Stomach (tissue), 9 donors: ENCODE measurements around the gene NEMF. TPM values are rescaled to one million over a fixed set of nuclear protein-coding genes. Genes with fewer than 3 reads are reported as not detected.
"Not testable (repeated sequence)": the region's sequence is repeated elsewhere in the genome, so short reads cannot be mapped to it uniquely, and the experiment has no call there.

Experiments
- DNase-seq, 2 donors: peaks; one replicate each; pipeline versions ENCODE4 v3.0.0 to v3.0.0-alpha.2; 2013 to 2019
- H3K27ac ChIP-seq, 5 donors: fragments of 200-600 bp in 4 of 5; sonication (generic) in 4 of 5; one replicate each; pipeline ENCODE4 v1.5.1; 2013 to 2019; ENCODE audit warnings: mild to moderate bottlenecking in 1 of 5, moderate library complexity in 1 of 5
- H3K27me3 ChIP-seq, 3 donors: fragments of 200-600 bp; sonication (generic); one replicate each; pipeline ENCODE4 v1.5.1; 2017 to 2019; ENCODE audit warnings: mixed run types in 1 of 3
- H3K36me3 ChIP-seq, 4 donors: fragments of 200-600 bp; sonication (generic); 1 replicate in 3 of 4; 2 replicates in 1 of 4; pipeline ENCODE4 v1.5.1; 2016 to 2019
- H3K4me1 ChIP-seq, 4 donors: fragments of 200-600 bp; sonication (generic); one replicate each; pipeline ENCODE4 v1.5.1; 2016 to 2019
- H3K4me3 ChIP-seq, 4 donors: fragments of 200-600 bp; sonication (generic) in 3 of 4; one replicate each; pipeline ENCODE4 v1.5.1; 2016 to 2019; ENCODE audit warnings: mild to moderate bottlenecking in 1 of 4
- H3K9me3 ChIP-seq, 4 donors: fragments of 200-600 bp; sonication (generic); one replicate each; pipeline ENCODE4 v1.5.1; 2016 to 2019
- CTCF ChIP-seq, 7 experiments: fragments of 450-650 bp in 4 of 7; fragments of 200-600 bp in 3 of 7; sonication (generic) in 3 of 7; IDR thresholded peaks; one replicate each; pipeline ENCODE4 v1.5.1; 2016 to 2019; ENCODE audit warnings: antibody characterized with exemption in 7 of 7, control low read depth in 2 of 7, mild to moderate bottlenecking in 1 of 7
- EP300 ChIP-seq: sonication (generic); formaldehyde crosslinking; IDR thresholded peaks from one replicate; pipeline ENCODE4 v1.6.1; 2017; ENCODE audit warnings: antibody characterized with exemption
- POLR2A ChIP-seq, 4 donors: fragments of 450-650 bp; IDR thresholded peaks; one replicate each; pipeline ENCODE4 v1.6.1; 2016; ENCODE audit warnings: antibody characterized with exemption in 4 of 4, control low read depth in 2 of 4, mild to moderate bottlenecking in 1 of 4, moderate library complexity in 1 of 4
- POLR2AphosphoS5 ChIP-seq, 3 donors: sonication (generic); formaldehyde crosslinking; IDR thresholded peaks; one replicate each; pipeline ENCODE4 v1.6.1; 2016; ENCODE audit warnings: antibody characterized with exemption in 3 of 3
- WGBS, 5 donors: extraction: QIAGEN DNeasy Blood & Tissue Kit in 3 of 5; methylation state at CpG; one replicate each; pipeline versions ENCODE4 v1.1.5 to v1.1.7; 2013 to 2018; 5-methylcytosine and 5-hydroxymethylcytosine counted together
- intact Hi-C: fragments of 100-400 bp; cut with DNase I; formaldehyde crosslinking; loops from one replicate; pipeline ENCODE4 v1.15.1; 2023; ENCODE audit warnings: low total_unique reads
- polyA plus RNA-seq, 3 donors: library from polyadenylated mRNA; stranded (reverse); fragments of 200-250 nt; gene quantifications; one replicate each; pipeline ENCODE4 v1.2.3, GENCODE V29; 2013
- total RNA-seq, 5 donors: library from RNA; depleted of rRNA; stranded (reverse); fragments of >200 nt; gene quantifications; one replicate each; pipeline versions ENCODE4 v1.1.0 to v1.2.3, GENCODE V29; 2014 to 2016
- donor health status: healthy with polysubstance abuse.
- donor health status: Bipolar disorder and iron deficiency.
- donor health status: healthy.

The NEMF gene
- total and polyA plus RNA-seq, 8 donors, result 14.8 to 478 (median 68.0) TPM

GRCh38 chr14:49897965-49898364 is 45.4 kb upstream of the NEMF start:
- peak in 1 of 3 donors; percentile 39 for TF ChIP-seq POLR2AphosphoS5 (IDR thresholded peaks at IDR 0.05)
- TF ChIP-seq EP300, result no peak
- TF ChIP-seq CTCF (IDR thresholded peaks at IDR 0.05), result no peak
- no peak for TF ChIP-seq POLR2A (IDR thresholded peaks at IDR 0.05)
- Histone ChIP-seq H3K27ac (peak overlapping the region in 4 of 5 donors; percentile 38 to 100 (median 70)), H3K36me3 (peaks cover 0 to 5% (median 2%) of the 10 kb centered on the region in 4 donors), H3K4me1 (peaks cover 25 to 57% (median 36%) of the 10 kb centered on the region in 4 donors), H3K4me3 (peak overlapping the region in 2 of 4 donors; percentile 6 to 92), H3K27me3 (no peaks in the 10 kb centered on the region), H3K9me3 (no peaks in the 10 kb centered on the region)
- intact Hi-C loops, result no loop called here
- whole genome bisulfite sequencing, 5 donors, result 31 to 48% (median 37%) methylated on average over 1 of the region's 1 CpG
- DNase-seq, result peak; percentile 42 to 66

- Histone ChIP-seq H3K9me3 (no peaks in the 10 kb centered on the region), H3K4me3 (peak overlapping the region in 1 of 4 donors; percentile 92), H3K4me1 (peaks cover 25 to 57% (median 36%) of the 10 kb centered on the region in 4 donors), H3K36me3 (peaks cover 0 to 5% (median 2%) of the 10 kb centered on the region in 4 donors), H3K27me3 (no peaks in the 10 kb centered on the region), H3K27ac (peak overlapping the region in 4 of 5 donors; percentile 38 to 100 (median 100))
- intact Hi-C loops, result no loop called here
- TF ChIP-seq POLR2AphosphoS5 (IDR thresholded peaks at IDR 0.05) (no peak), POLR2A (IDR thresholded peaks at IDR 0.05) (no peak), CTCF (IDR thresholded peaks at IDR 0.05) (no peak), EP300 (no peak)
- DNase-seq, result no peak
- 28 to 37% (median 33%) methylated on average over 1 of the region's 1 CpG for WGBS, 5 donors
These were observed 44.8 kb upstream of the NEMF start for GRCh38 chr14:49897414-49897813.

- H3K4me3 ChIP-seq, result peak overlapping the region in 3 of 4 donors; percentile 7 to 92 (median 63)
- intact Hi-C loops, result no loop called here
- 27 to 37% (median 35%) methylated on average over 5 of the region's 5 CpGs for WGBS, 5 donors
- DNase-seq, result no peak
- peaks cover 26 to 60% (median 38%) of the 10 kb centered on the region in 4 donors for H3K4me1 ChIP-seq
- peaks cover 0 to 5% (median 2%) of the 10 kb centered on the region in 4 donors for H3K36me3 ChIP-seq
- TF ChIP-seq CTCF (IDR thresholded peaks at IDR 0.05), result no peak
- no peak for TF ChIP-seq POLR2AphosphoS5 (IDR thresholded peaks at IDR 0.05)
- TF ChIP-seq POLR2A (IDR thresholded peaks at IDR 0.05), result no peak
- TF ChIP-seq EP300, result no peak
- H3K27me3 ChIP-seq, result no peaks in the 10 kb centered on the region
- no peaks in the 10 kb centered on the region for H3K9me3 ChIP-seq
- H3K27ac ChIP-seq, result peak overlapping the region in 4 of 5 donors; percentile 38 to 100 (median 100)
These were observed 44.4 kb upstream of the NEMF start for GRCh38 chr14:49896966-49897365.

GRCh38 chr14:49896272-49896671 is 43.7 kb upstream of the NEMF start:
- intact Hi-C loops, H3K27me3 ChIP-seq, H3K36me3 ChIP-seq, DNase-seq, H3K9me3 ChIP-seq: not testable (repeated sequence)
- H3K27ac ChIP-seq, result peak overlapping the region in 4 of 5 donors; percentile 38 to 100 (median 100)
- peak overlapping the region; percentile 63 to 99 (median 95) for H3K4me3 ChIP-seq
- H3K4me1 ChIP-seq, result peaks cover 31 to 64% (median 44%) of the 10 kb centered on the region in 4 donors

- WGBS, 5 donors, result 12 to 23% (median 15%) methylated on average over 4 of the region's 4 CpGs
These were observed 42.9 kb upstream of the NEMF start for GRCh38 chr14:49895480-49895879.

GRCh38 chr14:49894214-49895107 is 41.9 kb upstream of the NEMF start:
- Histone ChIP-seq H3K27ac (peak overlapping the region; percentile 99 to 100 (median 100)), H3K4me3 (peak overlapping the region; percentile 63 to 99 (median 95)), H3K4me1 (peaks cover 31 to 62% (median 44%) of the 10 kb centered on the region in 4 donors)
- H3K27me3 ChIP-seq, DNase-seq, H3K9me3 ChIP-seq, intact Hi-C loops, H3K36me3 ChIP-seq: not testable (repeated sequence)
- 3 to 6% (median 3%) methylated on average over 8 of the region's 8 CpGs for WGBS, 5 donors

More at GRCh38 chr14:49895480-49895879, 42.9 kb upstream of the NEMF start:
- Histone ChIP-seq H3K27me3 (no peaks in the 10 kb centered on the region), H3K36me3 (peaks cover 0 to 5% (median 2%) of the 10 kb centered on the region in 4 donors), H3K4me1 (peaks cover 31 to 64% (median 44%) of the 10 kb centered on the region in 4 donors), H3K27ac (peak overlapping the region in 4 of 5 donors; percentile 99 to 100 (median 100)), H3K9me3 (no peaks in the 10 kb centered on the region), H3K4me3 (peak overlapping the region; percentile 63 to 99 (median 95))
- TF ChIP-seq POLR2AphosphoS5 (IDR thresholded peaks at IDR 0.05) (no peak), POLR2A (IDR thresholded peaks at IDR 0.05) (no peak), EP300 (no peak), CTCF (IDR thresholded peaks at IDR 0.05) (no peak)
- intact Hi-C loops, result no loop called here
- DNase-seq, result no peak
